Uterus (tissue), 2 donors: ENCODE results near the gene ATP2C2.

Experiments used
- POLR2A ChIP-seq, 2 donors: fragments of 450-650 bp; IDR thresholded peaks; one replicate each; pipeline ENCODE4 v1.6.1; 2016; ENCODE audit warnings: antibody characterized with exemption in 2 of 2, mild to moderate bottlenecking in 1 of 2, moderate library complexity in 1 of 2
- TF ChIP-seq, protein P1 (sequence below), 4 experiments: fragments of 200-600 bp in 2 of 4; fragments of 450-650 bp in 2 of 4; sonication (generic) in 2 of 4; IDR thresholded peaks; one replicate each; pipeline ENCODE4 v1.5.1; 2016 to 2019; ENCODE audit warnings: antibody characterized with exemption in 4 of 4, mild to moderate bottlenecking in 2 of 4, moderate library complexity in 1 of 4

DNA sequence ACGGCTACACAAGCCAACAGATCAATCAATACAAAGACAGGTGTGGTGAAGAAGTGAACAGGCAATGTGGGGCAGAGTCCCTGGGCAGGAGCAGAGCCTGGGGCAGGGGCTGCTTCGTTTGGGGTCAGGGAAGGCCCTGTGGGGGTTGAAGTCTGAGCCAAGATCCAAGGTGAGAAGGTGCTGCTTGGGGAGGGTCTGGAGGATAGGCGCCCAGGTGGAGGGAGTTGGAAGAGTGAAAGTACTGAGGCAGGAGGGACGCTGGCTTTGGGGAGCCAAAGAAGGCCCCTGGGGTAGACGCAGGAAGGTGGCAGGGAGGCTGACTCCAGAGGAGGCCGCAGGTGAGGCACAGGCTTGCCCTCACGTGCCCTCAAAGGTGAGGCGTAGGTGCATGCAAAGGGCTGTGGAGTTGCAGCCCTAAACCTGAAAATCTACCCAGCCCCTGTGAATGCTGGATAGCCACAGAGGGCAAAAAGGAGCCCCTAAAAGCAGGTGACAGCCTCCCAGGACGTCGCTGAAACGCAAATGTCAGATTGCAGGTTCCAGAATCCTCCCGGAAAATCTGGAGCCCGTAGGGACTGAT, 40.3 kb upstream of the ATP2C2 start:
- TF ChIP-seq, protein P1, sequence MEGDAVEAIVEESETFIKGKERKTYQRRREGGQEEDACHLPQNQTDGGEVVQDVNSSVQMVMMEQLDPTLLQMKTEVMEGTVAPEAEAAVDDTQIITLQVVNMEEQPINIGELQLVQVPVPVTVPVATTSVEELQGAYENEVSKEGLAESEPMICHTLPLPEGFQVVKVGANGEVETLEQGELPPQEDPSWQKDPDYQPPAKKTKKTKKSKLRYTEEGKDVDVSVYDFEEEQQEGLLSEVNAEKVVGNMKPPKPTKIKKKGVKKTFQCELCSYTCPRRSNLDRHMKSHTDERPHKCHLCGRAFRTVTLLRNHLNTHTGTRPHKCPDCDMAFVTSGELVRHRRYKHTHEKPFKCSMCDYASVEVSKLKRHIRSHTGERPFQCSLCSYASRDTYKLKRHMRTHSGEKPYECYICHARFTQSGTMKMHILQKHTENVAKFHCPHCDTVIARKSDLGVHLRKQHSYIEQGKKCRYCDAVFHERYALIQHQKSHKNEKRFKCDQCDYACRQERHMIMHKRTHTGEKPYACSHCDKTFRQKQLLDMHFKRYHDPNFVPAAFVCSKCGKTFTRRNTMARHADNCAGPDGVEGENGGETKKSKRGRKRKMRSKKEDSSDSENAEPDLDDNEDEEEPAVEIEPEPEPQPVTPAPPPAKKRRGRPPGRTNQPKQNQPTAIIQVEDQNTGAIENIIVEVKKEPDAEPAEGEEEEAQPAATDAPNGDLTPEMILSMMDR (IDR thresholded peaks at IDR 0.05), result no peak
- TF ChIP-seq POLR2A (IDR thresholded peaks at IDR 0.05), result no peak
